HG02970 (cell line): ENCODE results near the gene ETS1.
A peak's percentile ranks its signal among the peaks of the same experiment; 100 is the strongest.

Source experiments
- ATAC-seq: cut with Tn5 transposase; IDR thresholded peaks from one replicate; pipeline ENCODE4 v1.9.1; 2021; ENCODE audit warnings: mild to moderate bottlenecking, moderate library complexity, moderate number of reproducible peaks; ENCODE audit not compliant: unreplicated experiment, low FRiP score

Gene ETS1

DNA sequence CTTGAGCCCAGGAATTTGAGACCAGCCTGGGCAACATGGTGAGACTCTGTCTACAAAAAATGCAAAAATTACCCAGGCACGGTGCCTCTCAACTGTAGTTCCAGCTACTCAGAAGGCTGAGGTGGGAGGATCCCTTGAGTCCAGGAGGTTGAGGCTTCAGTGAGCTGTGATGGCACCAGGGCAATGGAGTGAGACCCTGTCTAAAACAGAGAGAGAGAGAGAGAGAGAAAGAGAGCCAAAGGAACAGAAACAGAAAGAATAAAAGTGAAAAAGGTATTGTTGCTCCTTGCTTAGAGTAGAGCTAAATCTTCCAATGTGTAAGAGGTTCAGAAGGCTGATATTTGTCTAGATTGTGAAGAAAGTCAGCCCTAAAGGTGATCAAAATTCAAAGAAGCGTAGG lies 8.9 kb upstream of the ETS1 start:
- ATAC-seq, result no peak

DNA sequence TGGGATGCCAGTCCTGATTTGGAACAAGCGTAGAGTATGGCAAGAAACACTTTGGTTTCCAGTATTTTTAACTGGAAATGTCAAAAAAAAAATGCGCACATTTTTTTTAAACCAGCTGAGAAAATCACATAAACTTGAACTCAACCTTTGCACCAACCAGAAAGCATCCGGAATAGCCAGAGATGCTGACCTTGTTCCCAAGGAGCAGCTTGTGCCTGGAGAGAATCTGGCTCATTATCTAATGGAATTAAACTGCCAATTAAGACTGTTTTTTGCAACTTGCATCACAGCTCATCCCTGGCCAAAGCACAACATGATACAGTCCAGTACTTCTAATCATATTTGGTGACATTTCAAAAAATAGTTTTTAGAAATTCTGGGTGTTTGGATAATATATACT lies 8.4 kb upstream of the ETS1 start:
- no peak for ATAC-seq

GRCh38 chr11:128595221-128595620 lies 7.9 kb upstream of the ETS1 start:
- no peak for ATAC-seq

DNA sequence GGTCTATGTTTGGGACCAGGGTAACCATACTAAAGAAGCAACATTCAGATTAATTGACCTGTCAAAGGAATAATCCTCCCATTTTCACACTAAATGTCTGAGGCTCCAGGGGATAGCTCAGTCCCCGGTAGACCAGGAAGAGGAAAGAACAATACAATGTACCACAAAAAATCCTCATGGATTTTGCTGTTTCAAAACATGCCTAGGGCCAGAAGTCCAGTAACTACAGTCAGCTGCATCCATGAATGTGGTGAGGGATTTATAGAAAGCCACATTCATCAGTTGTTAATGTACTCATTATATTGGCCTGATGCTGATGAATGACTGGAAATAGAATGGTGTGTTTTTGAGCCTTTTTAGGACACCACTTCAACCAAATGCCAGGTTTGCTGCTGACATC lies 6.9 kb upstream of the ETS1 start:
- no peak for ATAC-seq

GRCh38 chr11:128593281-128593680 lies 5.9 kb upstream of the ETS1 start:
- ATAC-seq, result no peak

DNA sequence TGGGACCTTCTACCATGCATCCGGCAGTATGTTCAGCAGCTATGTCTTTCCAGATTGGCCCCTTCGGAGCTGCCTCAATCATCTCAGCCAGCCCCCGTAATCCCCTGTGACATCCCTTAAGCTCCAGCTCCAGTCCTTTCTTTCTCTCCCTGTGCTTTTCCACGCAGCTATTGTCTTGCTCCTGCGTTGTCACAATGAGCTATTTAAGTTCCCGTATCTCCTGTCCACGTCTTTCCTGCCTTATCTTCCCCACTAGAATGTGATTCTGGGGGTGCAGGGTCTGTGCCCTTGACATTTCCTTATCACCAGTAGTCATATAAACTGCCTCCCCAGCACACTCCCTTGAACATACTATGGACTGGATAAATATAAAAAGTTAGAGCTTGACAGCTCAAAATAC lies 5.1 kb upstream of the ETS1 start:
- no peak for ATAC-seq

DNA sequence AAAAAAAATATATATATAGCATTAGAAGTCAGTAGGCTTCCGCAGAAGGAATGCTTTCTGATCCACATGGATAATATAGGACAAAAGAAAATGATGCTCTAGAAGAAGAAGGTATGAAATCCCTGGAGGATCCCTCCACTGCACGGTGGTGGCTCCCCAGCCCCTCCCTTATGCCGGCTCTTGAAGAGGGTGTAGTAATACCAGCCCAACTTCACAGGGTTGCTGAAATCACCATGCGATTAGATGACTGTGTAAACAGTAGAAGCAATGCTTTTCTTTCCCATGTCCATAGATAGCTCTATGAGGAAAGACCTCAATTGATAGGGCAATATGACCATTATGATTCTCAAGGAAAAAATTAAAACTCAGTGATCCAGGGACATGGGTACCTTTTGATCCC lies 3.2 kb upstream of the ETS1 start:
- ATAC-seq, result no peak

DNA sequence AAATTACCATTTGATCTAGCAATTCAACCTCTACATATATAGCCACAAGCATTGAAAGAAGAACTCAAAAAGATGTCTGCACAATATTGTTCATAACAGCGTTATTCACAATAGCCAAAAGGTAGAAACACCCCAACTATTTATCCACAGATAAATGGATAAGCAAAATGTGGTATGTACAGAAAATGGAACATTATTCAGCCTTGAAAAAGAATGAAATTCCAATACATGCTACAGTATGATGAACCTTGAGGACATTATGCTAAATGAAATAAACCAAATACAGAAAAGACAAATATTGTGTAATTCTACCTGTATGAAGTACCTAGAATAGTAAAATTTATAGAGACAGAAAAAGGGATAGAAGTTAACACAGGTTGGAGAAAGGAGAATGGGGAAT lies 2.6 kb upstream of the ETS1 start:
- no peak for ATAC-seq

- no peak for ATAC-seq
Observed at GRCh38 chr11:128588093-128588492, 735 bp upstream of the ETS1 start.

DNA sequence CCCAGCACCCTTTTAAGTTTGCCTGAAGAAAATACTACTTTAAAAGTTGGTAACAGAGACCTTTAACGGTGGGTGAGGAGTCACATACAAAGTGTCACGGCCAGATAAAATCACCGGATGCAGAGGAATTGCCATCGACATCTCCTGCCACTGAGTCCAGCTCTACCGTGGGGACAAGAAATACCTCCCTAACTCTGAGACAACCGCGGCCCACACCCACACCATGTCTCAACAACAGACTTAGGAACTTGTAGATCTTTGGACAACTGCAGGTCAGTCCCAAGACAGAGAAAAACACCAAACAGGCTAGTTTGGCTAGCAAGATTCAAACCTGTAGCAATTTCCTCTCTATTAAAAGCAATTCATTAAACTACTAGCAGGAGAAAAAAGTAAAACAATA lies 669 bp downstream of the ETS1 start:
- no peak for ATAC-seq

- ATAC-seq, result no peak
Observed at GRCh38 chr11:128585498-128586238, 1.7 kb downstream of the ETS1 start.

GRCh38 chr11:128584253-128584652 lies 3.1 kb downstream of the ETS1 start:
- ATAC-seq, result no peak

DNA sequence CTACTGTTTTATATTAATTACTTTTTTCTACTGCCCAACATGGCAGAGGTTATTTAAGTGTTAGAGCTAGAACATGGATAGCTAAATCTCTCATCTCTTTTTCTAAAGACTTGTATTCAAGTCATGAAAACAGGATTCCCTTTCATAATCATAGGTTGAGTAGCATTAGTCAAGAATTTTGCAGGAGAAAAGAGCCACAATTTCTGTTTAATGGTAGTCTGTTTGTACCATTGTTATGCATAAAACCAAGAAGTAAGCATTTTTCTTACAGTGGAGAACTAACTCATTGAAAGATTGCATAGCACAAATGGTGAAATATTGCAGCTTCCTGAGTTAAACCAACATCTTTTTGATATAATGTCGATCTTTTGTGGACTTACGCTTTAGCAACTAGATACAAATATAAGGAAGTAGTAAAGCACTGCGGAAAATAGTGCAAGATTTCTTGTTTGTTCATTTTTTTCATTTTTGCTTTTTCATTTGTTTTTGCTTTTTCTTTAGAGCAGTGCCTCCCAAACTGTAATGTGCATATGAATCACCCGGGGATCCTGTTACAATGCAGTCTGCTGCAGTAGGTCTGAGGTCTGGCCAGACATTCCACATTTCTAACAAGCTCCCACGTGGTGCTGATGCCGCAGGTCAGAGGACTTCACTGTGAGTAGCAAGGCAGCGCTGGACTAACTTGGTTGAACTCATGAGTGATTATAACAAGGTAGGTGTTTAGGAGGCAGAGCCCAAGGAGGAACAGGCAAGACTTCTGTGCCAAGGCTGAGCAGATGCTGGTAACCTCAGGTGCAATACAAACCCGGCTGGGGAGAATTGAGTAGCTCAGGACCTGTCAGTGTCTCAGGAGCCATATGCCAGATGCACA lies 4.6 kb downstream of the ETS1 start:
- no peak for ATAC-seq

DNA sequence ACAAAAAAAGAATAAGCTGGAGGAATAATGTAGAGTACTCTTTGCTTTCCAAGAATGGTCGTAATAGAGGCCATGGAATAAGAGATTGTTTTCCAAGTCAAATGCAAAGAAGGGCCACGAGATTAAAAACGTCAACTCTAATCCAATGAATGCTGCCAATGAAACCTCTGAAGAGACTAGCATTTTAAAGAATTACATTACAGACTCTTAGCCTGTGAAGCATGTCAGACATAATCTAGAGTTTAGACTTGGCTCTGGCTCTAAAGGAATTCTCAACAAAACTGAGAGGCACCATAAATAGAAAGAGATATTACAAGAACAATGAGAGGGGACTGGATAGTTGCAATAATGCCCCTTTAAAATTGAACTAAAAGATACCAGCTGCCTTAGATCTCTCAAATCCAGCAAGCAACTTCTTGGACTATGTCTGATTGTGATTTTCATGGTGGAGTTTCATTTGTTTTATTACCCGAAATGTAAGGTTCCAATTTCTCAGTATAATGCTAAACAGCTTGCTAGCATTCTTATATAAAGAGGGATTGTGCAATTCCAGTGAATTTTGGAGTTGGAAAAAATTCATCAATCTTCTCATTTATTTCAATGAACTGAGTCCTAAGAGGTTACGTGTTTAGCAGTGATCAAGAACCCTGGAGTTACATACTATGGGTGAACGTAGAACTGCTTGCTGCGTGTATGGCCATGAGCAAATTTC lies 5.6 kb downstream of the ETS1 start:
- ATAC-seq, result no peak

DNA sequence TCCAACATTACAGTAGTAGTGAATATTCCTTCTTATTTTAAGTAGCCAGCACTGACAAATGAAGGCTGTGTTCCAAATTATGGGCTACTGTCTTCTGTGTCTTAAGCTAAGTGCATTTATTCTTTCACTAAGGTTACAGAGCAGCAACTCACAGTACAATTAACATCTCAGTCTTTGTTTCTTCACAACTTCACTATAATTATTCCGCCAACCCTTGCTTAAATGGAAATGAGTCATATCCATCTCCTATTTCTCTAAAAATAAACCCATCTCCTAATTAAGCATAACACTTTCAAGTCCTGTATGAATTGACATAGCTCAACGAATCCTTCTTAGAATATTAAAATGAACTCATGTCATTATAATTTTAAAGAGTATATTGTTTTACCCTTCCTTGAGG lies 6.7 kb downstream of the ETS1 start:
- no peak for ATAC-seq

DNA sequence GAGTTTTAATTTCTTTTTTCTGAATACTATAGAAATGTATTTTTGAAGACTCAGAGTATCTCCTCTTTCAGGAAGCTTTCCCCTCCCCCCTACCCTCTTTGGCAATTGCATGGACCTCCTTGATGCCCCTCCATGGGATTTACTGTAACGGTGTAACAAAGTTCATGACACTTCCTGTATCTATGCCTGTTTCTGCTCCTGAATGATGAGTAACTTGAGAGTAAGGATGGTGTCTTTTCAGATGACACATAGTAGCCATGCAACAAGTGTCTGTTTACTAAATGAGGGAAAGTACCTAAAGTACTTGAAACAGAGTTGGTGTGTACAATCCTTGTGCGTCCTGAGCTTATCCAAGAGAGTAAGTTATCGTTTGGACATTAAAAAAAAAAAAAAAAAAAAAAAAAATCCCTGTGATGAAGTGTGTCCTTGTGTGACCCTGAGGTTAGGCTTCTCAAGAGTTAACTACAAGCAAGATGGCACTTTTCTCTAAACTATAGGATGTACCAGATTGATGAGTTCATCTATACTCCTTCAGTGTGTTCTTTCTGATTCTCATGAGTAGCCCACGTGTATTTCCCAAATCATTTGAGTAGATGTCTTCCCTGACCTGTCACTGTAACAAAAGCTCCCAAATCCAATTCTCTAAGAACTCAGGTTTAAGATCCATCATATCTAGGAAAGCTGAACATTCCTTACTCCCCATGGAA lies 7.4 kb downstream of the ETS1 start:
- ATAC-seq, result peak; percentile 66

- no peak for ATAC-seq
Observed at GRCh38 chr11:128576555-128576954, 10.8 kb downstream of the ETS1 start.

DNA sequence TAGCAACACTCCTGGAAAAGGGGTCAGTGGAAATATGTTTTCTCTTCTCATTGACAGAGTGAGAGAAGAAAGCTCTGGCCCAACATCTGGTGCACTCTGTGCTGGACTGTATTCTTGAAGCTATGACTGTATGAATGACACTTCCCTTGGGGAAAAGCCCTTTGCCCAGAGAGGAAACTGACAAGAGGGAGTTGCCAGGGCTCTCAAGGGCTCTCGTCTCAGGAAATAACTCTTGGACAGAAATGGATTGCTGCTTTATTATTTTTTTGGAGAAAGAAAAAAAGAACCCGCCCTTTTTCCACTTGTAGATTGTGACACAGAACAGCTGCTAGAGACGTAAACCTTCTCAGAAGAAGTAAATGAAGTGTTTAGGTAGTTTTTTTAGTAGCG lies 11.4 kb downstream of the ETS1 start:
- ATAC-seq, result no peak

- ATAC-seq, result no peak
Observed at GRCh38 chr11:128575174-128575960, 12.0 kb downstream of the ETS1 start.

- ATAC-seq, result no peak
Observed at GRCh38 chr11:128574576-128575011, 12.8 kb downstream of the ETS1 start.
